Endothelial cell of umbilical vein (primary cell): ENCODE results near the gene SAMD10. TPM values are rescaled to one million over a fixed set of nuclear protein-coding genes. Genes with fewer than 3 reads are reported as not detected.
"Not testable (repeated sequence)": the region's sequence is repeated elsewhere in the genome, so short reads cannot be mapped to it uniquely, and the experiment has no call there.

Experiments used
- BruUV-seq: library from RNA; stranded (reverse); fragments of 400-500 nt; replicated peaks from 2 replicates; lab custom pipeline; 2021; lab: Mats Ljungman, UMichigan
- CTCF ChIA-PET: fragments of 300-600, 350-600 bp; sonication (Branson Sonifier 250); formaldehyde crosslinking; loops from one replicate; lab custom pipeline; 2021; ENCODE audit warnings: antibody characterized with exemption, inconsistent platforms; lab: Charles Lee
- POLR2A ChIA-PET: fragments of 300-600, 350-600 bp; sonication (Branson Sonifier 250); formaldehyde crosslinking; loops from one replicate; lab custom pipeline; 2021; ENCODE audit warnings: antibody characterized with exemption, inconsistent platforms; lab: Charles Lee
- DNase-seq: peaks from one replicate; pipeline ENCODE4 v3.0.0-alpha.2; 2011; ENCODE audit warnings: low read depth, low spot score
- FAIRE-seq: peaks from 2 replicates; lab custom pipeline; 2011; peaks lifted over from hg19 to GRCh38; lab: Jason Lieb, UNC
- H2AFZ ChIP-seq: 2 replicates; pipeline ENCODE4 v1.6.0; 2012; ENCODE audit warnings: low read depth, low read length, control low read depth, inconsistent platforms
- H3K27ac ChIP-seq: 2 replicates; pipeline ENCODE4 v1.5.1; 2011; ENCODE audit warnings: low read depth, mild to moderate bottlenecking, control low read depth, low read length, moderate library complexity; ENCODE audit not compliant: insufficient read depth
- H3K27me3 ChIP-seq, 2 experiments: 2 replicates each; pipeline versions ENCODE4 v1.6.0 to v1.6.1; 2011; ENCODE audit warnings: low read length in 2 of 2, mixed read lengths in 1 of 2; ENCODE audit not compliant: control insufficient read depth in 2 of 2, insufficient read depth in 2 of 2
- H3K36me3 ChIP-seq, 2 experiments: 2 replicates in 1 of 2; 3 replicates in 1 of 2; pipeline ENCODE4 v1.5.1; 2011; ENCODE audit warnings: low read length in 2 of 2, mild to moderate bottlenecking in 1 of 2, moderate library complexity in 1 of 2; ENCODE audit not compliant: control insufficient read depth in 2 of 2, insufficient read depth in 2 of 2; ENCODE audit errors: extremely low read depth in 1 of 2
- H3K4me1 ChIP-seq: 3 replicates; pipeline ENCODE4 v1.5.1; 2011; ENCODE audit warnings: mild to moderate bottlenecking, low read length; ENCODE audit not compliant: control insufficient read depth, insufficient read depth; ENCODE audit errors: extremely low read depth
- H3K4me2 ChIP-seq: 2 replicates; pipeline ENCODE4 v1.6.1; 2011; ENCODE audit warnings: low read length, control low read depth, mixed read lengths; ENCODE audit not compliant: insufficient read depth
- H3K4me3 ChIP-seq, 3 experiments: fragments of 200-600 bp in 1 of 3; sonication (generic), shearing (Covaris generic) in 1 of 3; replicated peaks in 1 of 3; 2 replicates each; pipeline ENCODE4 v1.5.1; 2011 to 2016; ENCODE audit warnings: control low read depth in 3 of 3, low read length in 3 of 3, mild to moderate bottlenecking in 2 of 3, inconsistent platforms in 1 of 3, low read depth in 1 of 3, moderate library complexity in 1 of 3; ENCODE audit not compliant: insufficient read depth in 1 of 3
- H3K79me2 ChIP-seq: 2 replicates; pipeline ENCODE4 v1.6.0; 2012; ENCODE audit warnings: low read length, inconsistent platforms; ENCODE audit not compliant: control insufficient read depth, insufficient read depth
- H3K9ac ChIP-seq: replicated peaks from 2 replicates; pipeline ENCODE3; 2011; ENCODE audit warnings: low read length, control low read depth; ENCODE audit not compliant: insufficient read depth; ENCODE audit errors: extremely low read depth
- H3K9me1 ChIP-seq: replicated peaks from 3 replicates; pipeline ENCODE4 v1.6.0; 2011; ENCODE audit warnings: mild to moderate bottlenecking, low read length; ENCODE audit not compliant: control insufficient read depth, insufficient read depth; ENCODE audit errors: extremely low read depth
- H3K9me3 ChIP-seq: replicated peaks from 2 replicates; pipeline ENCODE4 v1.5.1; 2012; ENCODE audit warnings: low read length, inconsistent platforms; ENCODE audit not compliant: control insufficient read depth, insufficient read depth
- H4K20me1 ChIP-seq: replicated peaks from 2 replicates; pipeline ENCODE3; 2011; ENCODE audit warnings: mild to moderate bottlenecking, low read length; ENCODE audit not compliant: control insufficient read depth, insufficient read depth; ENCODE audit errors: extremely low read depth
- EZH2 ChIP-seq: IDR thresholded peaks from 2 replicates; pipeline ENCODE4 v1.6.1; 2012; ENCODE audit warnings: borderline replicate concordance, low read depth, mild to moderate bottlenecking, moderate library complexity, low read length, inconsistent platforms; ENCODE audit not compliant: severe bottlenecking
- FOS ChIP-seq: IDR thresholded peaks from 2 replicates; pipeline ENCODE4 v1.6.1; 2011; ENCODE audit warnings: mild to moderate bottlenecking, low read length, moderate library complexity, borderline replicate concordance; ENCODE audit not compliant: insufficient read depth
- GATA2 ChIP-seq: IDR thresholded peaks from 2 replicates; pipeline ENCODE4 v1.7.0; 2011; ENCODE audit warnings: low read depth, mild to moderate bottlenecking, moderate library complexity, mixed read lengths, low read length; ENCODE audit not compliant: insufficient read length, insufficient read depth
- JUN ChIP-seq: IDR thresholded peaks from 2 replicates; pipeline ENCODE4 v1.6.1; 2011; ENCODE audit warnings: borderline replicate concordance, low read depth; ENCODE audit not compliant: insufficient read length, insufficient read depth
- MYC ChIP-seq: IDR thresholded peaks from one replicate; pipeline ENCODE4 v1.6.1; 2011; ENCODE audit warnings: mild to moderate bottlenecking, low read depth, low read length
- POLR2A ChIP-seq: IDR thresholded peaks from 2 replicates; pipeline ENCODE4 v1.6.1; 2012; ENCODE audit warnings: low read depth, mild to moderate bottlenecking, control low read depth, low read length
- POLR2AphosphoS5 ChIP-seq: IDR thresholded peaks from 2 replicates; pipeline ENCODE4 v1.6.1; 2012; ENCODE audit warnings: low read depth, mild to moderate bottlenecking, control low read depth, low read length, moderate library complexity; ENCODE audit not compliant: insufficient read depth
- dilution Hi-C: fragments of 300-500 bp; cut with MboI; formaldehyde crosslinking; loops from one replicate; pipeline ENCODE4 v1.15.0; 2019; ENCODE audit warnings: low sequenced_read_pairs; ENCODE audit not compliant: extremely low pct_ligation_motif_present
- intact Hi-C: fragments of 100-400 bp; cut with micrococcal nuclease; formaldehyde crosslinking; loops from one replicate; pipeline ENCODE4 v1.10.0; 2022
- polyA plus RNA-seq, 4 experiments: library from polyadenylated mRNA; depleted of rRNA in 3 of 4; stranded (reverse) in 3 of 4; unstranded in 1 of 4; fragments of >200 nt; gene quantifications; 2 replicates each; pipeline versions ENCODE4 v1.2.1 to v1.2.3, GENCODE V29; 2011 to 2012; ENCODE audit warnings: missing spikeins in 1 of 4
- total RNA-seq: library from RNA; stranded (reverse); gene quantifications from 2 replicates; pipeline ENCODE4 v1.2.3, GENCODE V29; 2021
- TF ChIP-seq, protein P1 (sequence below): IDR thresholded peaks from 2 replicates; pipeline ENCODE4 v1.6.1; 2011; ENCODE audit not compliant: insufficient read depth, insufficient read length
- TF ChIP-seq, protein P2 (sequence below), 2 donors: IDR thresholded peaks; 1 replicate in 1 of 2; 2 replicates in 1 of 2; pipeline ENCODE4 v1.5.1; 2011; ENCODE audit warnings: low read length in 2 of 2, mild to moderate bottlenecking in 2 of 2, moderate library complexity in 2 of 2, control low read depth in 1 of 2, inconsistent platforms in 1 of 2, low read depth in 1 of 2; ENCODE audit not compliant: insufficient read depth in 1 of 2; ENCODE audit errors: extremely low read depth in 1 of 2

SAMD10 gene
- total and polyA plus RNA-seq, 2 donors (not counting 3 experiments of a cell fraction or from before 2014, with no cell fraction given) = 4.7 to 5.3 TPM

DNA sequence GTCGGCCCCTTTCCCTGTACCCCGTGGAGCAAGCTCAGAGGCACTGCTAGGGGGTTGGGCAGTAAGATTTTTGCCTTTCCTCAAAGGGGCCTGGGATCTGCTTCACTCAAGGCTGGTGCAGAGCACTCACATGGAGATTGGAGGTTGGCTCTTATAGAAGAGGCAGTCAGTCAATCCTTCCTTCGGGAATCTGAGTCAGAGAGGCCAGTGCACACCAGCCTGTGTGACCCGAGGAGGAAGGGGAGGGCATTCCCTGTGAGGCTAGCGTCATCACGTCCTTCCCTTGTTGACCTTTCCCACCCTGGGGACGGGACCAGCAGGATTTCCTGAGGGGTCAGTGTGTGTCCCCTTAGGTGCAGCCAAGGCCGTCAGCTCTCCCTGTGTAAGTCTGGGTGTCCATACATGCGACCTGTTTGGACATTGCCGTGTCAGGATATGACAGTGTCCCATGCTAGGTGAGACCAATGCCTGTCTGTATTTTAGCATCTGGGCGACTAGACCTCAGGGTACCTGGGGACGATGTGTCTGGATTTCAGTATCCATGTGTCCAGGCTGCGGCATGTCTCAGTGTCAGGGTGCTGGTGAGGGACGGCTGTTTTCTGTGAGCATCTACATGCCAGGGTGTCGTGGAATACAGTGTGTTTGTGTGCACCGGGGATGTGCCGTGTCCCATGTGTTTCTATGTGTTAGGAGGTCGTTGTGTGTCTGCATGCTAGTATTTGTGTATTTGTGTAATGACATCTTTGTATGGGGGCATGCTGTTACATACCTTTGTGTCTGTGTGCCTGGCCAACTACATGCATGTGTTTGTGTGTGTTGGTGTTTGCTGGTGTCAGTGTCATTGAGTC is 6.9 kb downstream of the SAMD10 start:
- dilution Hi-C loops (no loop called here), intact Hi-C loops (loop anchor here (1.0 to 2.0 kb wide), 4 partner anchors 16 to 186 kb away; partner anchors contain the start of genes TPD52L2 and UCKL1)
- ChIA-PET POLR2A (interaction anchor here (0.5 to 1.8 kb wide), 3 partner anchors 8 to 434 kb away, joined by 3 to 9 read pairs (median 3); partner anchors contain the start of genes PRPF6 and TPD52L2), CTCF (interaction anchor here (1.8 kb wide), 3 partner anchors 8 to 186 kb away, joined by 6 to 9 read pairs (median 7); no protein-coding TSS in a partner anchor)
- Histone ChIP-seq H3K4me3 (no peak overlapping the region), H3K79me2 (peaks cover 7% of the 10 kb centered on the region), H3K27ac (peak overlapping the region; percentile 0), H3K36me3 (peaks cover 0 to 2% of the 10 kb centered on the region in 2 experiments), H3K27me3 (no peaks in the 10 kb centered on the region), H4K20me1 (no peaks in the 10 kb centered on the region), H3K4me1 (peaks cover 23% of the 10 kb centered on the region), H3K9me1 (no peaks in the 10 kb centered on the region), H2AFZ (peak overlapping the region; percentile 26), H3K4me2 (peak overlapping the region; percentile 3), H3K9me3 (no peaks in the 10 kb centered on the region), H3K9ac (no peak overlapping the region)
- DNase-seq (peak; percentile 74), FAIRE-seq (peak; percentile 97)
- TF ChIP-seq MYC (no peak), GATA2 (no peak), POLR2A (peak; percentile 33), POLR2AphosphoS5 (no peak), JUN (no peak), EZH2 (no peak), FOS (peak; percentile 71)
- TF ChIP-seq, protein P1, sequence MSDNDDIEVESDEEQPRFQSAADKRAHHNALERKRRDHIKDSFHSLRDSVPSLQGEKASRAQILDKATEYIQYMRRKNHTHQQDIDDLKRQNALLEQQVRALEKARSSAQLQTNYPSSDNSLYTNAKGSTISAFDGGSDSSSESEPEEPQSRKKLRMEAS = no peak
- TF ChIP-seq, protein P2, sequence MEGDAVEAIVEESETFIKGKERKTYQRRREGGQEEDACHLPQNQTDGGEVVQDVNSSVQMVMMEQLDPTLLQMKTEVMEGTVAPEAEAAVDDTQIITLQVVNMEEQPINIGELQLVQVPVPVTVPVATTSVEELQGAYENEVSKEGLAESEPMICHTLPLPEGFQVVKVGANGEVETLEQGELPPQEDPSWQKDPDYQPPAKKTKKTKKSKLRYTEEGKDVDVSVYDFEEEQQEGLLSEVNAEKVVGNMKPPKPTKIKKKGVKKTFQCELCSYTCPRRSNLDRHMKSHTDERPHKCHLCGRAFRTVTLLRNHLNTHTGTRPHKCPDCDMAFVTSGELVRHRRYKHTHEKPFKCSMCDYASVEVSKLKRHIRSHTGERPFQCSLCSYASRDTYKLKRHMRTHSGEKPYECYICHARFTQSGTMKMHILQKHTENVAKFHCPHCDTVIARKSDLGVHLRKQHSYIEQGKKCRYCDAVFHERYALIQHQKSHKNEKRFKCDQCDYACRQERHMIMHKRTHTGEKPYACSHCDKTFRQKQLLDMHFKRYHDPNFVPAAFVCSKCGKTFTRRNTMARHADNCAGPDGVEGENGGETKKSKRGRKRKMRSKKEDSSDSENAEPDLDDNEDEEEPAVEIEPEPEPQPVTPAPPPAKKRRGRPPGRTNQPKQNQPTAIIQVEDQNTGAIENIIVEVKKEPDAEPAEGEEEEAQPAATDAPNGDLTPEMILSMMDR (IDR thresholded peaks at IDR 0.05; ENCODE audit: extremely low read depth in 1 of 2, insufficient read depth in 1 of 2, low read depth in 1 of 2, low read length in 2 of 2) = no peak
- BruUV-seq = no TSS peak

DNA sequence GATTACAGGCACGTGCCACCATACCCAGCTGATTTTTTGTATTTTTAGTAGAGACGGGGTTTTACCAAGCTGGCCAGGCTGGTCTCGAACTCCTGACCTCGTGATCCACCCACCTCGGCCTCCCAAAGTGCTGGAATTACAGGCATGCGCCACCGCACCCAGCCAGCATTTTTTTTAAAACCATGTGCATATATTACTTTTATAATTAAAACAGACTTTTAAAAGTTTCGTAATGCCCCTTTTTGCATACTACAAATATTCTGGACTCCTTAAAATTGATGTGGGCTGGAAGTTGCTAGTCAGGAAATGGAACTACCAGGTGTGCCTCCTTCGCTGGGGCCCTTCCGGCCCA is 7.5 kb downstream of the SAMD10 start:
- peak overlapping the region; percentile 3 for H3K4me2 ChIP-seq
- DNase-seq, H3K9ac ChIP-seq, dilution Hi-C loops, H3K27me3 ChIP-seq, H4K20me1 ChIP-seq, H3K9me1 ChIP-seq, BruUV-seq, H3K79me2 ChIP-seq, H3K4me3 ChIP-seq, FAIRE-seq, H3K36me3 ChIP-seq, H3K9me3 ChIP-seq: not testable (repeated sequence)
- H3K27ac ChIP-seq = peak overlapping the region; percentile 0
- peaks cover 23% of the 10 kb centered on the region for H3K4me1 ChIP-seq
- ChIA-PET CTCF (interaction anchor here (1.8 kb wide), 1 partner anchor 9 kb away, joined by 6 read pairs; no protein-coding TSS in a partner anchor), POLR2A (interaction anchor here (0.5 to 0.7 kb wide), 3 partner anchors 9 to 434 kb away, joined by 3 to 6 read pairs (median 3); partner anchors contain the start of gene PRPF6)
- peak overlapping the region; percentile 26 for H2AFZ ChIP-seq
- intact Hi-C loops = loop anchor here (1.0 to 2.0 kb wide), 4 partner anchors 16 to 185 kb away; partner anchors contain the start of genes TPD52L2 and UCKL1
